GM21723 (cell line): ENCODE measurements around the gene CTDSPL.
"Not testable (repeated sequence)": the region's sequence is repeated elsewhere in the genome, so short reads cannot be mapped to it uniquely, and the experiment has no call there.

Experiments used
- ATAC-seq: cut with Tn5 transposase; IDR thresholded peaks from one replicate; pipeline ENCODE4 v1.9.1; 2021; ENCODE audit warnings: mild to moderate bottlenecking, moderate library complexity; ENCODE audit not compliant: unreplicated experiment

Gene CTDSPL

DNA sequence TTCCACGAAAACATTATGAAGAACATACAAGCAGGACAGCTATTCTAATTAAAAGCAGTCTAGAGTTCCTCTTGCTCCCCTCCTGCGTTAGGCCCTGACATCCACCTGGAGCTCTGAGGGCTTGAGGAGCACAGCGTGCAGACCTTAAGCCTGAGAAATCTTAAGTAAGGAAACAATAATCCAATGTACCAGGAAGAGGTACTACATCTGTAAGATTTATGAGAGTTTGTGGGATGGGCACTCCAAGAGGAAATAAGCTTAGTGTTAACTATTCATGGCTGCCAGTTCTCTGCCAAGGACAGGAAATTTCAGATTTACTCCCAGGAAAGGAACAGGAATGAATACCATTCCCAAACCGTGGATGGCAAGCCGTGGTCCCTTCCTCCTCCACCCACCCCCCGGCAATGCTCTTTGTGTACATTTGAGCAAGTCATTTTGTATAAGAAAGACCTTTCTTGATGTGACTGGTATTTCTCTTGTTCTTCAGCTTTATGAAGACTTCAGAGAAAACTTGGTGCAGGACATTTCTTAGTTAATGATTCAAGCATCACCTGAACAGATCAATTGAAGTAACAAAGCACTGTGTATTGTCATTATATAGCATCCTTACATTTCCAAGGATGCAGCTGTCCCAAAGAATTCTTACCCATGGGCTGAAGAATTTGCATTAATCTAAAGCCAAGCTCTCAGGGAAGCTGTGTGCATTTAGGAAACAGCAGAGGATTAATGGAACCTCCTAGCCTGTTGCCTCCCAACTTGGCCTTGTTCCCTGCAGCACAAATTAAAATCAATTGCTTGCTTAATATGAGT is 100.1 kb downstream of the CTDSPL start:
- no peak for ATAC-seq

DNA sequence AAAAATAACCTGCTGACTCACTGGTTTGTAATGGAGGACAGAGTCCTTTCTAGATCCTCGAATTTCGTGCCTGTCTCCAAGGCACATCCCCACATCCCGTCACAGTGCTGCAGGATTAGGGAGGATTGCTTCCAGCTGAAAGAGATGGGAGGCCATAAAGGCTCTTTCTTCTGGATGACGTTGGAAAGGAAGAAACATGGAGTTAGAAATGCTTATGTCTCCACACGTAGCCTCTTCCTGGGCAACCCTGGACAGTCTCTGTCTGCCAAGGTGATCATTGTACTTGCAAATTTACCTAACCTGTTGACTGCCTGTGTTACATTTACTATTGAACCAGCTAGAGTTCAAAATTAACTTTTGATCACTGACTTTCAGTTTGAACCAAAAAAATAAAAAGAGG is 101.3 kb downstream of the CTDSPL start:
- ATAC-seq = no peak

GRCh38 chr3:37963635-37964034 is 102.0 kb downstream of the CTDSPL start:
- ATAC-seq = no peak

GRCh38 chr3:37964146-37964545 is 102.5 kb downstream of the CTDSPL start:
- no peak for ATAC-seq

- no peak for ATAC-seq
Measured at GRCh38 chr3:37964716-37965115, 103.0 kb downstream of the CTDSPL start.

DNA sequence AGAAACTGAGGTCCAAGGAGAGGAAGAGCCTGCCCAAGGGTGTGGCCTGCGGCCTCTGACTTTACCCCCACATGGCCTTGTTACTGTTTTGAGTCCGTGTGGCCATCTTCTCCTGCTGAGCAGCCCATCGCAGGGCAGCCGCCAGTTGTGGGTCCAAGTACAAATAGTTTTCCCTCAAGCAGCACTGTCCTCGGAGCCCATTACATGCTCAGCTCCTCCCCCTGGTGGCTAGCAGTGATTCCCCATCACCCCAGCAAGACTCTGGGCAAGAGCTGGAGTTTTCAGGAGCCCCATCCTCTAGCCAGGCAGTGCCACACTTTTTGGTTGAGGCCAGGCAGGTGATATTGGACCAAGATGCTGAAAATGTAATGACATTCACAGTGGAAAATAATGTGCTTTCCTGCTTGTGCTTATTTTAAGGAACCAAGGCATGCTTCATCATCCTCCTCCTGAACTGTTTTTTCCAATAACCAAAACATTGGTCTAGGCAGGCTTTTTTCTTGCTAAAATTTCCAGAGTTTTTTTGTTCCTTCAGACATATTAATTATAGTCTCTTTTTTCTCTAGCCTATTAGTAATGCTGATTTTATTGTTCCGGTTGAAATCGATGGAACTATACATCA is 105.7 kb downstream of the CTDSPL start:
- peak; percentile 84 for ATAC-seq

DNA sequence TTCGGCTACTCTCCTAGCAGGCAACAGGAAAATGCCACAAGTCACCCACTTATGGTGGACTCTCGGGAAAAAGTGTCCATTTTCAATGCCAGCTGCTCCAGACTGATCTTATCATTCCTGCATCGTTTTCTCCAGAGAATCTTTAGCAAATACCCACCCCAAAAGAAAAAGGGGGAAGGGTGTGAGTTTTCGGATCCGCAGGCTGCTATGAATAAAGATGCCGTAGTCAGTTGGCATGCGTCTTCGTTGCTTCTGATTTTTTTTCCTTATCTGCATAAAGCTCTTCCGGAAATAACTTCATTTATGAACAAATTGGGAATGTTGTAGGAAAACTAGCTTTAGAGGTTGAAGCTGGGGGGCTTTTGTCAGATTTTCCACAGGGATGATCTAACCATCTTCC is 106.5 kb downstream of the CTDSPL start:
- no peak for ATAC-seq

DNA sequence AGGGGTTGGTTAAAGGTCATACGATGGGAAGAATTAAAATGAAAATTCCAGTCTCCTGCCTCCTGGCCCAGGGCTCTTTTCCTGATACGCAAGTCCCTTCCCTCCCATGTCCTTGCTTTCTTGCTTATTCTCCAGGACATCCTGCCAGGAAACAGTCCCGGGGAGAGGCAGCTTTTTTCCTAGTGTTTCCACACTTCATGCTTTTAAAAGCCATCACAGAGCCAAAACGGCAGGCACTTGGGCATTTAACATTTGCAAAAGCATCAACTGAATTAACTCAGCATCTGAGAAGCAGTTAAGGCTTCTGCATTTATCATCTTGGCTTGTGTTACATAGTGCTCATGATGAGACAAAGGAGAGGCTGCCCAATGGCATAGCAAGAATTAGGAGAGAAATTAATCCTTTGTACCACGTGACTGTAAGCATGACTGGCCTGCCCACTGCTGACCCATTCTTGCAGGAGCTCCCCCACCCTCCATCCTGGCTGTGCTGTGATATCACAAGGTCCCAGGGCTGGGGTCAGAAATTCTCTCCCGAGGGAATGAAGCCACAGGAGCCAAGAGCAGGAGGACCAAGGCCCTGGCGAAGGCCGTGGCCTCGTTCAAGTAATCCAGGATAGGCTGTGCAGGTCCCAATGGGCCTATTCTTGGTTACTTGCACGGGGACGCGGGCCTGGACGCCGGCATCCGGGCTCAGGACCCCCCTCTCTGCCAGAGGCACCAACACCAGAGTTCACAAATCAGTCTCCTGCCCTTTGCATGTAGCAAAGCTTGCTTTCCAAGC is 107.3 kb downstream of the CTDSPL start:
- no peak for ATAC-seq

DNA sequence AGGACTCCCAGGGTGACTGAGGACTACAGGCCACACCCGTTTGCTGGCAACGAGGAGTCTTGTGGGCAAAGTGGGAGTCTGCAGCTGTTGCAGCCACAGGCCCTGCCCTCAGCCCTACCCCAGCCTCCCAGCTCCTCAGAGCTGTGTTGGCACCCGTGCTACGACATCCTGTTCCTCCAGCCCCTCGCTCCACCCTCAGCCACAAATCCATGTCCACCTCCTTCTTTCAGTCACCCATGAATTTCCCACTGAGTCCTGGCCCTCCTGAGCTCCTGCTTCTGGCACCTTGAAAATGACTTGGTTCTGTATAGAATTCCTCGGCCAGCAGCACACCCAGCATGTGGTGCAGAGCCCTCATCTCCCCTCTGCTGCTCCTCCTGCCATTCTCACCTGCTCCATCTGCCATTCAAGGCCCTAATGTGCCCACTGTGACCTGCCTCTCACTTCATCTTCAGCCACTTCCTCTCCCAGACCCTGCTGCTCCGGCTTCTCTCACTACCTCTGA is 108.0 kb downstream of the CTDSPL start:
- no peak for ATAC-seq

DNA sequence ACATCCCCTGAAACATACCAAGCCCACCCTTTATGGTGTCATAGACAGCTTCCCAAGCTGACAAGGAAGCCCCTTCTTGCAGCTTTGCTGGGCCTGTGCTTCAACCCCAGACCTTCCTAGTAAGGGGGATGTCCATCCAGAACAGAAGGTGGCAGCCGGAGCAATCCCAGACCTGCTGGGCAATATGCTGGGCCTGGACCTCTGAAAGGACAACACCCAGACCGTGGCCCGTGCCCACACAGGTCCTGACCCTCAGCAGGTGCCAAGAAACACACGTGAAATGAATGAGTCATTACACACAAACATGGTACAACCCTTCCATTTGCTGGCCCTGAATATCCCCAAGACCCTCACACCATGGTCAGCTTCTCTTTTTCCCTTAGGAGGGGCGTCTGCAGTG is 109.1 kb downstream of the CTDSPL start:
- no peak for ATAC-seq

DNA sequence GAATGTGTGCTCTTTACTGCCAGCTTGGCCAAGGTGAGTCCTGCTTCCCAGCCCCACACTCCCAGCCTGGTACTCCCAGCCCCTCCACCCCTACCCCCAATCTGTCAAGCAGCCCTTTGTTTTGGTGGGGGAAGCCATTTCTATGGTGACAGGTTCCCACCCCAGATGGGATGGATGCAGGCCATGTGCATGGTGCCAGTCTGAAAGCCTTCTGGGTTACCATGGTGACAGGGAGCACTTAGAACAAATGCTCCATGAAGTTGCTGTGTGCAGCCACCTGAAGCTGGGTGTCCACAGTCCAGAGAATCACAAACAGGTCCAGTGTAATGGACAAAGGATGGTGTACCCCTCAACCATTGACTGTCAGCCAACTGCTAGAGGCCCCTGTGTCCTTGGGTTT is 109.8 kb downstream of the CTDSPL start:
- no peak for ATAC-seq

DNA sequence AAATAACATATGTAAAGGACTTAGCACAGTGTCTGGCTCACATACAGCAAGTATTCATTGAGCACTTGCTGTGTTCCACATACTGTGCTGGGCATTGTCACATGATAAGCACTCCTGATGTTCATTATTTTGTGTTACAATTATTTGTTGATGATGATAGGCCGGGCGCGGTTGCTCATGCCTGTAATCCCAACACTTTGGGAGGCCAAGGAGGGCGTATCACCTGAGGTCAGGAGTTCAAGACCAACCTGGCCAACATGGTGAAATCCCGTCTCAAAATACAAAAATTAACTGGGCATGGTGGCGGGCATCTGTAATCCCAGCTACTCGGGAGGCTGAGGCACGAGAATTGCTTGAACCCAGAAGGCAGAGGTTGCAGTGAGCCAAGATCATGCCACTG is 110.4 kb downstream of the CTDSPL start:
- not testable (repeated sequence) for ATAC-seq

DNA sequence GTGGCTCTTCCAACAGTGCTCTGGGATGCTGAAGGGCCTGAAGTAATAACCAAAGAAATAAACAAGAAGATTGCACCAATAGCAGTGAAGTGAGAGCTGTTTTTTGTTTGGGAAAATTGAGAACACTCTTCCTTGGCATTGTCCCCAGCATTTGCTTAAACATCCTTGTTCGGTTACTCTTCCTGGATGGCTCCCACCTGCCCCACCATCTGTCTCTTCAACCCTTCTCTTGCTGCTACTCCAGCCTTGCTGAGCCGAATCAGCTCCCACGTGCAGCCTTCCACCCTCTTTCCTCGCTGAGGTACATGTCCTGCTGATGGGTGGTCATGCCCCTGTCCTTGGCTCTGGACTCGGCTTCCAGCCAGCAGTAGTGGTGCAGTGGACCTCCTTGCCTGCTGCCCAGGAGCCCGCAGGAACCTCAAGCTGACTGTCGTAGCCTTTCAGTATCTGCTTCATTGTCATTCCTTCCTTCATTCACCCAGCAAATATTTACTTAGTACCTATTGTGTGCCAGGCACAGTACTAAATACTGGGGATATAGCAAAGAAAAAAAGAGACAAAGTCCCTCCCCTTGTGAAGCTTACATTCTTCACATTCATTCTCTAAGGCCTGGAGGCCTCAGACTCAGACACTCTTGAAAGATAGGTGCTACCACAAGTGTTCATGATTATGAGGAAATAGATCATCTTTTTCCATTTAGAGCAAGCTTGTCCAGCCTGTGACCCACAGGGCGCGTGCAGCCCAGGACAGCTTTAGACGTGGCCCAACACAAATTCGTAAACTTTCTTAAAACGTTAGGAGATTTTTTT is 111.8 kb downstream of the CTDSPL start:
- no peak for ATAC-seq

DNA sequence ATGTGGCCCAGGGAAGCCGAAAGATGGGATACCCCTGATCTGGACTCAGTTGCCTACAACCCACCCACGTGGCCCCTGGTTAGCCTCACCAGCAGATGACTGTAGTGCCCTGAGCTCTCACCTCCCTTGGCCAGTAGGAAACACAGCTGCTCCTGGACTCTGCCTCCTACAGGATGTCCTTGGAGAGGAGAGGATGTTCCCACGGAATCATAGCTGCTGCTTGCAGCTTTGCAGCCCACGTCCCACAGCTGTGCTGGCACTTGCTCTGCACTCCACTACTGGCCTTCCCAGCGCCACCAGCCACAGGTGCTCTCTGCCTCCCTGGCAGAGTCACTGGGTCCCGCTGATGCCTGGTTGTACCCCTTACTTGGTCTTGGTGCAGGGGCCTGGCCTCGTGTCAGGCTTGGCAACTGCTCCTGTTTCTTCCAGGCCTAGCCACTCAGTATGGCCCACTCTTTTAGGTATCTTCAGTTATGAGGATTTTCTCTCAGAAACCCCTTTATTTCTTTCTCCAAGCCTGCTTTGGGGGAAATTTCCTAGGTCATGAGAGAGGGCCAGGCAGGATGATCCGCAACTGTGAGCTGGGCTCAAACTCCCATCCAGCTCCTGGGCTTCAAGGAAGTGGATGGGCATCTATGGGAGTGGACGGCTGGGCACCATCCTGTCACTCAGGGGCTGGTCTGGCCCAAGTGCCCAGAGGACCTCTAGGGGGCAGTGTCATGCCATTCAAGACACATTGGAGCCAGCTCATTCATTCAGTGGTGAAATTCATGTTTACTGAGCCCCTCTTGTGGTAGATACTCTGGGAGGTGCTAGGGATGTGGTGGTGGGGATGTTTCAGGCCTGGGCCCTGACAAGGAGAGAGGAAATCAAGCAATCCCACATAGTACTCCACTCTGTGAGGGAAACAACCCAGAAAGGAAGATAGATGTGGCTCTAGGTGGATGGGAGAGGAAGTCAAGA is 112.7 kb downstream of the CTDSPL start:
- ATAC-seq = peak; percentile 97

DNA sequence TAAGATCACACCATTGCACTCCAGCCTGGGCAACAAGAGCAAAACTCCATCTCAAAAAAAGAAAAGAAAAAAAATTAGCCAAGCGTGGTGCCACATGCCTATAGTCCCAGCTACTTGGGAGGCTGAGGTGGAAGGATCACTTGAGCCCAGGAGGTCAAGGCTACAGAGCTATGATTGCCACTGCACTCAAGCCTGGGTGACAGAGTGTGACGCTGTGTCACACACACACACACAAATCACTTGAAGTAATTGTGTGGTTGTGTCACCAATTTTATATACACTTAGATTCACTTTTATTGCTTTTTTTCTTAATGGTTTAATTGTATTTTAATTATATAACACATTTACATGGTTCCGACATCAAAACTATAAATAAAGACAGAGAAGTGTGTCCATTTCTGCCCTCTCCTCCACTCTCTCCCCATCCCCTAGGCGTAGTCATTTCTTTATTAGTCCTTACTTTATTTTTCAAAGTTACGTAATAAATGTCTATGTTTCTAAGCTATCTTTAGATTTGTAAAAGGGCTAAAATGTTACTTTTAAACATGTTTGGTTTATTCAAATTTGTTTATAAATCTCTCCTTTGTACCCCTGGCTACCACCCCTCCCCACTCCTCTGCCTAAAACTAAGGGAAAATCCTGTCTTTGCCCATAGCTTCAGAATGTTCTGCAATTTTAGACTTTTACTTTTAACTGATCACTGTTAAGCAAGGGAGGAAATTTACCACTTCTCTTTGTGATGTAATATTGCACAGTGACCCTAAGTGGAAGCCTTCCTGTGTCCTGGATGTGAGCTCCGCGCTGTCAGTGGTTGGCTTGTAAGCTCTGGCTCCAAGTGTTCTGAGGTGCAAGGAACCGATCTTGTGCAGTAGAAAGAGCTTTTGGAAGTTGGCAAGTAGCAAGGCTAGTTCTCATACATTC is 118.1 kb downstream of the CTDSPL start:
- ATAC-seq = no peak

GRCh38 chr3:37980462-37981347 is 119.0 kb downstream of the CTDSPL start:
- no peak for ATAC-seq

- ATAC-seq = no peak
Measured at GRCh38 chr3:37981348-37981664, 119.6 kb downstream of the CTDSPL start.

DNA sequence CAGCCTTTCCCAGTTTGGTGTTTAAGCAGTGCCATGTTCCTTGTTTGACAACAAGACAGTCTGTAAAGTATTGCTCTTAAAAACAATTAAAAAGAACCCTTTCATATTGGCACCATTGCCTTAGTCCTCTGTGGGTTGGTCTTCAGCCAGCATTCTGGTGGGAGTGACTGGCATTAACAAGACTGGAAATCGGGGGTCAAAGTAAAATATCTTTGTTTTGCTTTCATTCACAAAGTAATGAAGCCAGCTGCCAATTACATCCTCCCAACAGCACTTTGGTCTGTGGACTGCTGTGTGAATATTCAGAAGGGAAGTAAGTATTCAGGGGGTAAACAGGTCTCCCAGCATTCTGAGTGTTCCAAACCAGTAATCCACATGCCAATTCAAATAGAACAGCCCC is 120.7 kb downstream of the CTDSPL start:
- no peak for ATAC-seq
